Glutamatergic neuron (in vitro differentiated cells): ENCODE results near the gene ACSM5. TPM values are rescaled to one million over a fixed set of nuclear protein-coding genes. Genes with fewer than 3 reads are reported as not detected.

ENCODE experiments used
- DNase-seq: peaks from one replicate; pipeline ENCODE4 v3.0.0; 2022
- H3K27ac Mint-ChIP-seq: one replicate; pipeline ENCODE4 v1.8.0; 2020; ENCODE audit warnings: mild to moderate bottlenecking, mixed read lengths, inconsistent platforms; ENCODE audit not compliant: unreplicated experiment
- H3K27me3 Mint-ChIP-seq: one replicate; pipeline ENCODE4 v1.8.0; 2020; ENCODE audit warnings: mild to moderate bottlenecking, moderate library complexity, mixed read lengths, inconsistent platforms; ENCODE audit not compliant: unreplicated experiment
- H3K36me3 Mint-ChIP-seq: one replicate; pipeline ENCODE4 v1.8.0; 2020; ENCODE audit warnings: mild to moderate bottlenecking, mixed read lengths, inconsistent platforms; ENCODE audit not compliant: unreplicated experiment
- H3K4me1 Mint-ChIP-seq: one replicate; pipeline ENCODE4 v1.8.0; 2020; ENCODE audit warnings: mild to moderate bottlenecking, low read depth, mixed read lengths, inconsistent platforms; ENCODE audit not compliant: unreplicated experiment
- H3K4me3 Mint-ChIP-seq: one replicate; pipeline ENCODE4 v1.8.0; 2020; ENCODE audit warnings: mild to moderate bottlenecking, mixed read lengths, inconsistent platforms; ENCODE audit not compliant: unreplicated experiment
- H3K9me3 Mint-ChIP-seq: one replicate; pipeline ENCODE4 v1.8.0; 2020; ENCODE audit warnings: mild to moderate bottlenecking, moderate library complexity, mixed read lengths, inconsistent platforms; ENCODE audit not compliant: unreplicated experiment
- CTCF ChIP-seq: fragments of 200-600 bp; sonication (generic); IDR thresholded peaks from one replicate; pipeline ENCODE4 v1.5.0; 2021; ENCODE audit not compliant: partially characterized antibody, unreplicated experiment
- total RNA-seq: library from RNA; stranded (reverse); fragmentation: NEBNext Ultra II Directional; extraction: Animal tissue kit (Norgen Biotek cat#: 25700); gene quantifications from one replicate; pipeline ENCODE4 v1.2.1, GENCODE V29; 2021; ENCODE audit not compliant: unreplicated experiment

Gene ACSM5
- total RNA-seq, 1 donor from 2014 or later: not detected

- no peaks in the 10 kb centered on the region for H3K4me1 Mint-ChIP-seq
- H3K4me3 Mint-ChIP-seq: no peak overlapping the region
- H3K9me3 Mint-ChIP-seq: no peaks in the 10 kb centered on the region
- DNase-seq: no peak
- H3K36me3 Mint-ChIP-seq: no peaks in the 10 kb centered on the region
- no peak overlapping the region for H3K27ac Mint-ChIP-seq
- H3K27me3 Mint-ChIP-seq: peaks cover 4% of the 10 kb centered on the region
- no peak for TF ChIP-seq CTCF
These were observed 36.6 kb upstream of the ACSM5 start for GRCh38 chr16:20372701-20373100.

- H3K27me3 Mint-ChIP-seq: no peaks in the 10 kb centered on the region
- H3K4me1 Mint-ChIP-seq: no peaks in the 10 kb centered on the region
- H3K9me3 Mint-ChIP-seq: no peaks in the 10 kb centered on the region
- DNase-seq: no peak
- no peak overlapping the region for H3K27ac Mint-ChIP-seq
- no peak for TF ChIP-seq CTCF
- no peak overlapping the region for H3K4me3 Mint-ChIP-seq
- no peaks in the 10 kb centered on the region for H3K36me3 Mint-ChIP-seq
These were observed 32.2 kb upstream of the ACSM5 start for GRCh38 chr16:20377181-20377580.

GRCh38 chr16:20380782-20381181, 28.6 kb upstream of the ACSM5 start:
- no peak for TF ChIP-seq CTCF
- no peaks in the 10 kb centered on the region for H3K27me3 Mint-ChIP-seq
- peaks cover 3% of the 10 kb centered on the region for H3K9me3 Mint-ChIP-seq
- no peaks in the 10 kb centered on the region for H3K36me3 Mint-ChIP-seq
- no peak overlapping the region for H3K27ac Mint-ChIP-seq
- H3K4me1 Mint-ChIP-seq: no peaks in the 10 kb centered on the region
- H3K4me3 Mint-ChIP-seq: no peak overlapping the region
- no peak for DNase-seq

GRCh38 chr16:20382202-20382948, 27.0 kb upstream of the ACSM5 start:
- no peak for TF ChIP-seq CTCF
- Mint-ChIP-seq H3K27ac (no peak overlapping the region), H3K36me3 (no peaks in the 10 kb centered on the region), H3K9me3 (peaks cover 3% of the 10 kb centered on the region), H3K4me1 (no peaks in the 10 kb centered on the region), H3K27me3 (no peaks in the 10 kb centered on the region), H3K4me3 (no peak overlapping the region)
- DNase-seq: no peak

GRCh38 chr16:20383106-20384029, 26.0 kb upstream of the ACSM5 start:
- H3K27me3 Mint-ChIP-seq: no peaks in the 10 kb centered on the region
- peak; percentile 85 for TF ChIP-seq CTCF
- H3K27ac Mint-ChIP-seq: no peak overlapping the region
- H3K9me3 Mint-ChIP-seq: peaks cover 3% of the 10 kb centered on the region
- peak; percentile 75 for DNase-seq
- no peak overlapping the region for H3K4me3 Mint-ChIP-seq
- no peaks in the 10 kb centered on the region for H3K4me1 Mint-ChIP-seq
- H3K36me3 Mint-ChIP-seq: no peaks in the 10 kb centered on the region
